Sigmoid colon (tissue), 7 donors: ENCODE results near the gene RNF135. TPM values are rescaled to one million over a fixed set of nuclear protein-coding genes. Genes with fewer than 3 reads are reported as not detected.

ENCODE experiments used
- DNase-seq: peaks from one replicate; pipeline ENCODE4 v3.0.0-alpha.2; 2019
- H3K27ac ChIP-seq, 4 donors: fragments of 200-600 bp; sonication (generic); one replicate each; pipeline ENCODE4 v1.5.1; 2016 to 2019; ENCODE audit warnings: mild to moderate bottlenecking in 1 of 4
- H3K27me3 ChIP-seq, 3 donors: fragments of 200-600 bp; sonication (generic); one replicate each; pipeline ENCODE4 v1.5.1; 2019; ENCODE audit warnings: mild to moderate bottlenecking in 1 of 3
- H3K36me3 ChIP-seq, 4 donors: fragments of 200-600 bp; sonication (generic); one replicate each; pipeline ENCODE4 v1.5.1; 2016 to 2019
- H3K4me1 ChIP-seq, 4 donors: fragments of 200-600 bp; sonication (generic); one replicate each; pipeline ENCODE4 v1.5.1; 2017 to 2019
- H3K4me3 ChIP-seq, 4 donors: fragments of 200-600 bp; sonication (generic); one replicate each; pipeline ENCODE4 v1.5.1; 2017 to 2019; ENCODE audit warnings: mild to moderate bottlenecking in 2 of 4, moderate library complexity in 1 of 4
- H3K9me3 ChIP-seq, 4 donors: fragments of 200-600 bp in 3 of 4; sonication (generic) in 3 of 4; one replicate each; pipeline versions ENCODE4 v1.5.1 to v1.6.1; 2013 to 2019
- CTCF ChIP-seq, 4 experiments: fragments of 450-650 bp in 3 of 4; fragments of 200-600 bp in 1 of 4; IDR thresholded peaks; one replicate each; pipeline ENCODE4 v1.5.1; 2016 to 2019; ENCODE audit warnings: antibody characterized with exemption in 4 of 4, mild to moderate bottlenecking in 3 of 4, moderate library complexity in 2 of 4
- EP300 ChIP-seq, 4 donors: sonication (generic); formaldehyde crosslinking; IDR thresholded peaks; one replicate each; pipeline ENCODE4 v1.6.1; 2017; ENCODE audit warnings: antibody characterized with exemption in 4 of 4
- POLR2A ChIP-seq, 2 donors: fragments of 450-650 bp; IDR thresholded peaks; one replicate each; pipeline ENCODE4 v1.6.1; 2016; ENCODE audit warnings: antibody characterized with exemption in 2 of 2, mild to moderate bottlenecking in 2 of 2, moderate library complexity in 2 of 2
- POLR2AphosphoS5 ChIP-seq, 4 donors: sonication (generic); formaldehyde crosslinking; IDR thresholded peaks; one replicate each; pipeline ENCODE4 v1.6.1; 2017; ENCODE audit warnings: antibody characterized with exemption in 4 of 4
- WGBS, 2 donors: extraction: QIAGEN DNeasy Blood & Tissue Kit; methylation state at CpG; one replicate each; pipeline ENCODE4 v1.1.7; 2013; 5-methylcytosine and 5-hydroxymethylcytosine counted together
- intact Hi-C: fragments of 100-400 bp; cut with DNase I; formaldehyde crosslinking; loops from one replicate; pipeline ENCODE4 v1.15.1; 2023
- polyA plus RNA-seq, 3 donors: library from polyadenylated mRNA; stranded (reverse); fragments of 200-250 nt; gene quantifications; one replicate each; pipeline ENCODE4 v1.2.3, GENCODE V29; 2013
- total RNA-seq, 4 donors: library from RNA; depleted of rRNA; stranded (reverse); fragments of >200 nt; gene quantifications; one replicate each; pipeline ENCODE4 v1.1.0, GENCODE V29; 2016
- donor health status: healthy with polysubstance abuse.
- donor health status: Bipolar disorder and iron deficiency.
- donor health status: healthy.

RNF135 gene
- total and polyA plus RNA-seq, 7 donors: 13.0 to 28.2 (median 19.0) TPM

DNA sequence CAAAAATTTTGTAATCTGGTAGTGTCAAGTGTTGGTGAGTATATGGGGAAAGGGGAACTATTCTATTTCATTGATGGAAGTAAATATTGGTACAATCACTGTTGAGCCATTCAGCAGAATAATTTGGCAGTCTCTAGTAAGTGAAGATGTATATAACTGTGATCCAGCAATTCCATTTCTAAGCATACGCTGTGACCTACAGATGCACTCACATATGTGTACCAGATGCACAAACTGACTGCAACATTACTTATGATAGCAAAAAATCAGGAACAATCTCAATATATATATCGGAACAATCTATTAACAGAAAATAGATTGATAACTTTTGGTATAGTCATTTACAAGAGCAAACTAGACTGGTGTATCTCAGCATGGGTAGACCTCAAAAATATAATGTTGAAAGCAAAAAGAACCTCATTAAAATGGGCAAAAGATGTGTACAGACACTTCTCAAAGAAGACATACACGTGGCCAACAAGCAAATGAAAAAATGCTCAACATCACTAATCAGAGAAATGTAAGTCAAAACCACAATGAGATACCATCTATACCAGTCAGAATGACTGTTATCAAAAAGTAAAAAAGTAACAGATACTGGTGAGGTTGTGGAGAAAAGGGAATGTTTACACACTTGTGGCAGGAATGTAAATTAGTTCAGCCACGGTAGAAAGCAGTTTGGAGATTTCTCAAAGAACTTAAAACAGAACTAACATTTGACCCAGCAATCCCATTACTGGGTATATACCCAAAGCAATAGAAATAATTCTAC lies 28.3 kb upstream of the RNF135 start:
- H3K27me3 ChIP-seq: no peaks in the 10 kb centered on the region
- DNase-seq: no peak
- WGBS, 2 donors: 62 to 67% methylated on average over 4 of the region's 4 CpGs
- H3K36me3 ChIP-seq: no peaks in the 10 kb centered on the region
- no peak overlapping the region for H3K27ac ChIP-seq
- H3K4me1 ChIP-seq: no peaks in the 10 kb centered on the region
- TF ChIP-seq POLR2A (IDR thresholded peaks at IDR 0.05) (no peak), CTCF (IDR thresholded peaks at IDR 0.05) (no peak), POLR2AphosphoS5 (IDR thresholded peaks at IDR 0.05) (no peak), EP300 (IDR thresholded peaks at IDR 0.05) (no peak)
- H3K9me3 ChIP-seq: no peaks in the 10 kb centered on the region
- no peak overlapping the region for H3K4me3 ChIP-seq
- intact Hi-C loops: no loop called here

DNA sequence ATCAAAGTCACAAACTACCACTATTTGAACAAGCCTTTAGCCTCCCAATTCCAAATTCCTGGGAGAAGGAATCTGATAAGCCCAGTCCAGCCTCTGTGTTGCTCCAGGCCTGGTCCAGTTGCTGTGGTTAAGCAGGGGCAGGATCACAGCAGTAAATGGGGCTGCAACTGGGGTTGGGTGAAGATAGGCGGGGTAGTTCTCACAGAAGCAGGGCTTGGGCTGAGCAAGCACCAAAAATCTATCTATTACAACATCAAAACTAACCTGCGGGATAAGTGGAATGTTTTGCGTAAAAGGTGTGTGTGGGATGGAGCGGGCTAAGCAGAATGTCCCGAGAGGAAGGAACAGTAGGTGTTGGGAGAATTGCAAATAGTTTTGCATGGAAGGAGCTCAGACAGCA lies 23.0 kb upstream of the RNF135 start:
- WGBS, 2 donors: 95% methylated on average over 5 of the region's 5 CpGs
- H3K4me3 ChIP-seq: no peak overlapping the region
- intact Hi-C loops: no loop called here
- H3K36me3 ChIP-seq: no peaks in the 10 kb centered on the region
- no peak for DNase-seq
- peaks cover 0 to 7% (median 2%) of the 10 kb centered on the region in 4 donors for H3K4me1 ChIP-seq
- TF ChIP-seq POLR2AphosphoS5 (IDR thresholded peaks at IDR 0.05): no peak
- H3K9me3 ChIP-seq: no peaks in the 10 kb centered on the region
- no peaks in the 10 kb centered on the region for H3K27me3 ChIP-seq
- no peak overlapping the region for H3K27ac ChIP-seq

- intact Hi-C loops: no loop called here
- H3K27ac ChIP-seq: peak overlapping the region in 2 of 4 donors; percentile 3 to 47
Observed at GRCh38 chr17:30950189-30950588, 20.6 kb upstream of the RNF135 start.

DNA sequence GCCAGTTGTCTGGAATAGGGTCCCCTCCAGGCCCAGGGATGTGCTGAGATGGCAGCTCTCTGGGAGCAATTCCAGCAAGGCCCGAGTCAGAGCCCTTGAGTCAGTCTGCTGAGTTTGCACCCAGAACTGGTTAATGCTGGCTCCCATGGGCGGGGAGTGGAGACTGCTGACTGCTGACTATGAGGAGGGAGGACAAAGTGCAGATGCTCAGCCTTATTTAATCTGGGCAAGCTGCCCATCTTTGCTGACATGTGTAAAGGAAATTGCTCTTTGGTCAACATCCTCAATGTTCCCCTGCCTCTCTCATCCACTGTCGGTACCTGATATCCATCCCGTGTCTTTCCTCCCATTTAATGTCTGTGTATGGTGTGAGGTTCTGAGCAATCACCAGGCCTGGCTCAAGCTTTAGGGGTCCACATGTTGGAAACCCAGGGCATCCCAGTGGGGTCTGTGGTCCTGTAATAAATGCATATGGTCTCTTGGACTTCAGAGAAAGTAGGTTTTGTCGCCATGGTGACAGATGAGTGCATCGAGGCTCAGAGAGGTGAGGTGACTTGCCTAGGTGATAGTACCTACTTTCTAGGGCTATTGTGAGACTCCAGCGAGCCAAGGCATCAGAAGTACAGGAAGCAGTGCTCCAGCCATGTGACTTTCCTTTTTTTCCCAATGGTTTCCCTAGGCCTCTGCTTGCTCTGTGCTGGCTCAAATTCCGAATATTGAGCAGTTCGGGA lies 20.0 kb upstream of the RNF135 start:
- WGBS, 2 donors: 21 to 57% methylated on average over 9 of the region's 9 CpGs
- no peaks in the 10 kb centered on the region for H3K27me3 ChIP-seq
- TF ChIP-seq POLR2AphosphoS5 (IDR thresholded peaks at IDR 0.05) (peak in 3 of 4 donors; percentile 8 to 52 (median 12)), CTCF (IDR thresholded peaks at IDR 0.05) (no peak)
- H3K4me1 ChIP-seq: peaks cover 0 to 7% (median 2%) of the 10 kb centered on the region in 4 donors
- H3K36me3 ChIP-seq: no peaks in the 10 kb centered on the region
- no peak overlapping the region for H3K4me3 ChIP-seq
- H3K27ac ChIP-seq: peak overlapping the region in 2 of 4 donors; percentile 12 to 47
- H3K9me3 ChIP-seq: no peaks in the 10 kb centered on the region
- DNase-seq: peak; percentile 87
- intact Hi-C loops: no loop called here

More at GRCh38 chr17:30950189-30950588, 20.6 kb upstream of the RNF135 start:
- DNase-seq: no peak
- Histone ChIP-seq H3K9me3 (no peaks in the 10 kb centered on the region), H3K4me1 (peaks cover 0 to 7% (median 2%) of the 10 kb centered on the region in 4 donors), H3K4me3 (no peak overlapping the region), H3K27me3 (no peaks in the 10 kb centered on the region), H3K36me3 (no peaks in the 10 kb centered on the region)
- TF ChIP-seq EP300 (IDR thresholded peaks at IDR 0.05): no peak
- TF ChIP-seq POLR2A (IDR thresholded peaks at IDR 0.05): no peak
- TF ChIP-seq CTCF (IDR thresholded peaks at IDR 0.05): no peak
- TF ChIP-seq POLR2AphosphoS5 (IDR thresholded peaks at IDR 0.05): no peak
- WGBS, 2 donors: 78 to 89% methylated on average over 5 of the region's 5 CpGs

- Histone ChIP-seq H3K9me3 (no peaks in the 10 kb centered on the region), H3K4me1 (peaks cover 0 to 8% (median 7%) of the 10 kb centered on the region in 4 donors), H3K4me3 (no peak overlapping the region), H3K36me3 (no peaks in the 10 kb centered on the region), H3K27me3 (no peaks in the 10 kb centered on the region), H3K27ac (peak overlapping the region; percentile 1 to 50 (median 32))
- 64 to 83% methylated on average over 9 of the region's 9 CpGs for WGBS, 2 donors
- DNase-seq: peak; percentile 26
- TF ChIP-seq EP300 (IDR thresholded peaks at IDR 0.05) (no peak), POLR2A (IDR thresholded peaks at IDR 0.05) (no peak), POLR2AphosphoS5 (IDR thresholded peaks at IDR 0.05) (no peak), CTCF (IDR thresholded peaks at IDR 0.05) (no peak)
- intact Hi-C loops: no loop called here
Observed at GRCh38 chr17:30952638-30953393, 18.0 kb upstream of the RNF135 start.
